Superior temporal gyrus (tissue), 1 donor: ENCODE results near the gene MRPL10.

Experiments
- DNase-seq: peaks from one replicate; pipeline ENCODE4 v3.0.0-alpha.2; 2016; ENCODE audit errors: extremely low spot score

Gene MRPL10

GRCh38 chr17:47831003-47831933 lies at the start of gene MRPL10, which contains the start of gene LRRC46:
MRPL10 (minus strand) TSS chr17:47831541; CDS start chr17:47831511, 30 bp downstream.
LRRC46 (plus strand) TSS chr17:47831670; CDS start chr17:47831990, 320 bp downstream.
- DNase-seq: peak; percentile 96

- no peak for DNase-seq
Observed at GRCh38 chr17:47879776-47880454, 48.6 kb upstream of the MRPL10 start.

GRCh38 chr17:47879028-47879585 lies 47.8 kb upstream of the MRPL10 start:
- DNase-seq: no peak

- DNase-seq: no peak
Observed at GRCh38 chr17:47878203-47879027, 47.1 kb upstream of the MRPL10 start.

- no peak for DNase-seq
Observed at GRCh38 chr17:47877368-47878034, 46.2 kb upstream of the MRPL10 start.

GRCh38 chr17:47875011-47875985 lies 44.0 kb upstream of the MRPL10 start:
- no peak for DNase-seq

- no peak for DNase-seq
Observed at GRCh38 chr17:47873200-47874090, 42.1 kb upstream of the MRPL10 start.

- DNase-seq: no peak
Observed at GRCh38 chr17:47872651-47873161, 41.4 kb upstream of the MRPL10 start.

- no peak for DNase-seq
Observed at GRCh38 chr17:47872019-47872650, 40.8 kb upstream of the MRPL10 start.

GRCh38 chr17:47871048-47871447 lies 39.7 kb upstream of the MRPL10 start:
- DNase-seq: no peak

- no peak for DNase-seq
Observed at GRCh38 chr17:47870056-47870455, 38.7 kb upstream of the MRPL10 start.

GRCh38 chr17:47869114-47869513 lies 37.8 kb upstream of the MRPL10 start:
- no peak for DNase-seq

- DNase-seq: no peak
Observed at GRCh38 chr17:47867813-47868533, 36.6 kb upstream of the MRPL10 start.

- DNase-seq: no peak
Observed at GRCh38 chr17:47866941-47867340, 35.6 kb upstream of the MRPL10 start.

- DNase-seq: no peak
Observed at GRCh38 chr17:47864791-47865216, 33.5 kb upstream of the MRPL10 start.

GRCh38 chr17:47862621-47863440 lies 31.5 kb upstream of the MRPL10 start:
- no peak for DNase-seq
